Activated T-cell treated with anti-CD3 and anti-CD28 coated beads for 48 hours (primary cell): ENCODE data around the gene CAAP1.
"Not testable (repeated sequence)": the region's sequence is repeated elsewhere in the genome, so short reads cannot be mapped to it uniquely, and the experiment has no call there.

Experiments used
- DNase-seq: peaks from one replicate; pipeline ENCODE4 v3.0.0-alpha.2; 2020; ENCODE audit warnings: low read depth

Gene CAAP1

GRCh38 chr9:26833792-26834191 lies 58.8 kb downstream of the CAAP1 start:
- DNase-seq: no peak

- DNase-seq: not testable (repeated sequence)
These were observed 64.1 kb downstream of the CAAP1 start for GRCh38 chr9:26828391-26828955.

- no peak for DNase-seq
These were observed 77.8 kb downstream of the CAAP1 start for GRCh38 chr9:26814799-26815198.

GRCh38 chr9:26813247-26813646 lies 79.4 kb downstream of the CAAP1 start:
- no peak for DNase-seq

GRCh38 chr9:26812217-26812616 lies 80.4 kb downstream of the CAAP1 start:
- DNase-seq: no peak

- no peak for DNase-seq
These were observed 81.5 kb downstream of the CAAP1 start for GRCh38 chr9:26811106-26811505.

- no peak for DNase-seq
These were observed 82.8 kb downstream of the CAAP1 start for GRCh38 chr9:26809795-26810194.

GRCh38 chr9:26807161-26807560 lies 85.4 kb downstream of the CAAP1 start:
- DNase-seq: no peak

GRCh38 chr9:26802921-26803320 lies 89.7 kb downstream of the CAAP1 start:
- no peak for DNase-seq

- DNase-seq: no peak
These were observed 90.8 kb downstream of the CAAP1 start for GRCh38 chr9:26801772-26802171.

GRCh38 chr9:26800322-26800721 lies 92.3 kb downstream of the CAAP1 start:
- no peak for DNase-seq

- no peak for DNase-seq
These were observed 101.3 kb downstream of the CAAP1 start for GRCh38 chr9:26791274-26791673.
